Measurements from ENCODE around the gene MIEF1.
A peak's percentile ranks its signal among the peaks of the same experiment; 100 is the strongest.
"Not testable (repeated sequence)": the region's sequence is repeated elsewhere in the genome, so short reads cannot be mapped to it uniquely, and the experiment has no call there.

The MIEF1 gene

DNA sequence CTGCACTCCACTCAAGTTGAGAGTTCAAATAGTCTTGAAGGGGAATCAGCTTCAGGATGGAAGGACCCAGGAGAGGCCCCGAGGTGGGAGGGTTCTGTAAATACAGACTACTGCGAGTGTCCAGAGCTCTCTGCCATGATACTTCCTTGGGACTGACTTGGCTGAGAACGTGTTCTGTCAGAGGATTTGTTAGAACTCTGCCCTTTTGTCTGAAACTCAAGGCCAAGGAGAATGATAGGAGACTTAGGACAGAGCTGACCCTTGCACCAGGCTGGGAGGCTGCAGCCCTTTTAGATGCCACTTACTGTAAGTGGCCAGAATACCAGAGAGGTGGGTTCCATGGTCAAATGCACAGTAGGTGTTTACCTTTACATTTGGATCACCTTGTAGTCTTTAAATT, 15.4 kb downstream of the MIEF1 start:
- DNase-seq = no peak

DNA sequence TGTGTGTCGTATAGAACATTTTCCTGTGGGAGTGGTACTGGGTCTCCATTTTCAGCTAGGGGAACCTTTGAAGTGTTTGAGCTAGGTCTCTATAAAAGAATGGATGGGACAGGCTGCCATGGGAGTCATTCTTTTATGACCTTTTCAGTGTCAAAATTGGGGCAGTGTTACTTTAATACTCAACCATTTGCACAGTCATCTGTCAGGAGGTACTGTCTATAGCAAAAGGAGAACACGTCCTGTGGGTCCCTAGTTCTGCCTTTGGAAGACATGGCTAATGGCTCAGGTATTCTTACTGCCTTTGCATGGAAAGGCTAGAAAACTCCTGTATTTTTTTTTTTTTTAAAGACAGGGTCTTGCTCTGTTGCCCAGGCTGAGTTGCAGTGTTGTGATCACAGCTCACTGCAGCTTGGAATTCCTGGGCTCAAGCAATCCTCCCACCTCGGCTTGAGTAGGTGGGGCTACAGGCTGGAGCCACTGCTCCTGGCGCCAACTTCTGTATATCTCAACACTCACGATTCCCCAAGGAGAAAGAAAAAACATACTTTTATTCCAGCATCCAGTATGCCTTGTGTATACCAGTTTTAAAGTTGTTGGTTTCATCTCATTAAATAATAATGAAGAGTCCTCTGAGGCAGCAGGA, 16.2 kb downstream of the MIEF1 start:
- DNase-seq = no peak

- DNase-seq = peak; percentile 57
These were observed 17.0 kb downstream of the MIEF1 start for GRCh38 chr22:39518996-39519680.

- peak; percentile 99 for DNase-seq
These were observed 17.7 kb downstream of the MIEF1 start for GRCh38 chr22:39519681-39520225.

DNA sequence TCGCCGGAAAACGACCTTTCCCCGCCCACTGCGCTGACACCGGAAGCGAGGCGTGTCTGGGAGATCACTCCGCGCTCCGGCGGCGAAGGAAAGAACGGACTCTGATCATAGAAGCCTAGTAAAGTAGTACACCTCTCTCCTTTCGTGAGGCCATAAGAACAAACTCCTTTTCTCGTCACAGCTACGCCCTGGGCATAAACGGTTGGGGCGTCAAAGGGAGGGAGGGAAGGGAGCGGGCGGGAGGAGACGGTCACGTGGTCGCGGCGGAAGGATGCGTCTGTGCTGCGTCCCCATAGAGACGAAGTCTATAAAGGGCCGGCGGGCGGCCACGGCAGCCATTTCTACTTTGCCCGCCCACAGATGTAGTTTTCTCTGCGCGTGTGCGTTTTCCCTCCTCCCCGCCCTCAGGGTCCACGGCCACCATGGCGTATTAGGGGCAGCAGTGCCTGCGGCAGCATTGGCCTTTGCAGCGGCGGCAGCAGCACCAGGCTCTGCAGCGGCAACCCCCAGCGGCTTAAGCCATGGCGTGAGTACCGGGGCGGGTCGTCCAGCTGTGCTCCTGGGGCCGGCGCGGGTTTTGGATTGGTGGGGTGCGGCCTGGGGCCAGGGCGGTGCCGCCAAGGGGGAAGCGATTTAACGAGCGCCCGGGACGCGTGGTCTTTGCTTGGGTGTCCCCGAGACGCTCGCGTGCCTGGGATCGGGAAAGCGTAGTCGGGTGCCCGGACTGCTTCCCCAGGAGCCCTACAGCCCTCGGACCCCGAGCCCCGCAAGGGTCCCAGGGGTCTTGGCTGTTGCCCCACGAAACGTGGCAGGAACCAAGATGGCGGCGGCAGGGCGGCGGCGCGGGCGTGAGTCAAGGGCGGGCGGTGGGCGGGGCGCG, 18.4 kb downstream of the MIEF1 start, which contains the start of gene ATF4:
Gene ATF4, plus strand, starts transcription at position 337 of the 880 bp plus-strand sequence. CDS start 884 bp downstream, outside the sequence.
- peak; percentile 92 for DNase-seq

GRCh38 chr22:39521106-39521885, 19.2 kb downstream of the MIEF1 start:
- DNase-seq = not testable (repeated sequence)

GRCh38 chr22:39522091-39522490, 20.0 kb downstream of the MIEF1 start:
- DNase-seq = not testable (repeated sequence)

DNA sequence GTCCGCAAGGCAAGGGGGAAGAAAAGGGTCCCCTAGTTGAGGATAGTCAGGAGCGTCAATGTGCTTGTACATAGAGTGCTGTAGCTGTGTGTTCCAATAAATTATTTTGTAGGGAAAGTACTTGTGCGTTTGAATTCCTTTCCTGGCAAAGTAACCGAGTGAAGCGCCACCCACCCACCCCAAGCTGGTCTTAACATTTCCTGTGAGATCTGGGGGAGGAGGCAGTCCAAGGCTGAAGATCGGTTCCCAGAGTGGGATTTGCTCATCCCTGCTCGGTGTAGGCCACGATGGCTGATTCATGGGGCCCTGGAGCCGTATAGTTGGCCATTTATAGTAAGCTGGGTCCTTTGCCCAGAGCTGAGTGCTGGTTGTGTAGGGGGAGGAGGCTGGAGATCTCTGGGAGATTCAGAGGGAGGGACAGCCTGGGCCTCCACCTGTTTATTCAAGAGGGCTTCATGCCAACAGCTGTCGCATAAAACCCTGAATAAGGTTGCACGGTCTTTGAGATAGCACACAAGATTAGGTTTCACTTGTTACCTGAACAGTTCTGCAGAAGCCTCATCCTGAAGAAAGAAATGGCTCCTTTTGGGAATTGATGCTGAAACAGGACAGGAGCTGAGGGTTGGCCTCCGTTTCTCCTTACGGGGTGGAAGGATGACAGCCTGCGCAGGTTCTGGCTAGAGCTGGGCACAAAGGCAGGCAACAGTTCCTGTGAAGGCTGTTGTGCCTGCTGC, 20.6 kb downstream of the MIEF1 start:
- DNase-seq = peak; percentile 64

GRCh38 chr22:39524089-39524752, 22.1 kb downstream of the MIEF1 start:
- no peak for DNase-seq

- DNase-seq = no peak
These were observed 22.9 kb downstream of the MIEF1 start for GRCh38 chr22:39524753-39525657.

GRCh38 chr22:39525658-39525975, 23.5 kb downstream of the MIEF1 start:
- DNase-seq = no peak

DNA sequence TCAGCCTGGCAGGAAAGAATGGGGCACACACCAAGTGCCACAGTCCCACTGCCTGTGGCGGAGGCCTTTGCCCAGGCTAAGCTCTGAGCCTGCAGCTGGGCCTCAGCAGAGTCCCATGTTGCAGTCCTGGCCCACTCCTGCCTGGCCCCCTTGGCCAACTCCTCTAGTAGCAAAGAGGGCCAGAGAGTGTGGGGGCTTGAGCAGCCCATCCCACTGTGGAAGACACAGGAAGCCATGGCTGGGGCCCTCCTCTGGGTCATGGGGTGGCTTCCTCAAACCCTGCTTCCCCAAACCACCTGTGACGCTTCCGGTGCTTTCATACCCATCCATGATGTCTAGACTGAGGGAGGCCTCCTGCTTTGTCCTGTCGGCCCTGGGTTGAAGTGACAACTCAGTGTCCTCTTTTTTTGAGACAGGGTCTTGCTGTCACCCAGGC, 24.7 kb downstream of the MIEF1 start:
- DNase-seq = peak; percentile 67

DNA sequence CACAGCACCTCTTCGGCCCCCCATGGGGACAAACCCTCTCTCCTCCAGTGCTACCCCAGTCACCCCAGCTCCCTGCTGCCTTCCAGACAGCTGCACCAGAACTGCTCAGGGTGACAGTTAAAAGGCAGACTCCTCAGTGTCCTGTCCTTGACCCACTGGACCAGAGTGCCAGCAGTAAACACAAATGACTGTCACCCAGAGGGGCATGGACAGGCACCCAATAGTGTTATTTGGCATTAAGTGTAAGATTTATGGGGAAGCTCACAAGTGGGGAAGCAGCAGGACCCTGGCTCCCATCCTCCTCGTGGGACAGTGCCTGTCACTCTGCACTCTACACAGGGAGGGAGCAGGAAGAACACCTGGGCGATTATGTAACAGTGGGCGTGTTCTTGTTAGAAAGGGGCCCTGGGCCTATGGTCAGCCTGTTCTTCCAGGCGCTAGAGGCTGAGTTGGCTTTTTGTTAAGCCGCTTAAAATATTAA, 25.4 kb downstream of the MIEF1 start:
- peak; percentile 85 for DNase-seq

DNA sequence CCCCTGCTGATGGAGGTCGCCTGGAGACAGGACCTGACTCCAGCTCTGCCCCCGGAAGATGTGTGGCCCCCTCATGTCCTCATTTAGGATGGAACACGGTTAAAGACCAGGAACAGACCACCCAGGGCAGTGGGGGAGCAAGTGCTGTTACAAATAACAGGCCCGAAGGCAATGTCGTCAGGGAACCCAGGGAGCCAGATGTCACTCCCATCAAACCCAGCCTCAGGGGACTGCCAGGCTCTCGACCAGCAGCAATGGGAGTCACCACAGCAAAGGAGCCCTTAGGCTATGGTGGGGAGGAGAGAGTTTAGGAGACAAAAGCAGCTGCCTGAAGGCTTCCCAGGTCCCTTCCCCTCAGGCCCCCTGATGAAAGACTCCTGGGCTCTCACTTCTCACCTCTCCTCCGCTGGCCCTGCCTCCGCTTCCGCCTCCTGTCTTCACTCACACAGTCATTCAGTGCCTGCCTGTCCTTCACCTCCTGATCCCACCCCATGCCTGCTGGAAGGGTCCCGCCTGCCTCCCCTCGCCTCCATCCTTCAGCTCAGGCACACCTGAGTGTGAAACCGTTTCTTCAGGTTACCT, 26.1 kb downstream of the MIEF1 start:
- DNase-seq = no peak

- DNase-seq = peak; percentile 96
These were observed 26.8 kb downstream of the MIEF1 start for GRCh38 chr22:39528681-39529486.

GRCh38 chr22:39529487-39529851, 27.4 kb downstream of the MIEF1 start:
- no peak for DNase-seq

- no peak for DNase-seq
These were observed 28.0 kb downstream of the MIEF1 start for GRCh38 chr22:39530116-39530515.

- DNase-seq = no peak
These were observed 28.7 kb downstream of the MIEF1 start for GRCh38 chr22:39530692-39531331.

Measured in RPMI8226 (cell line).